SJCRH30 (cell line): ENCODE data around the gene CYP2W1. TPM values are rescaled to one million over a fixed set of nuclear protein-coding genes. Genes with fewer than 3 reads are reported as not detected.
A peak's percentile ranks its signal among the peaks of the same experiment; 100 is the strongest.

Experiments
- DNase-seq, 2 experiments: peaks; one replicate each; pipeline ENCODE4 v3.0.0-alpha.2; 2015 to 2020
- H3K27ac ChIP-seq: fragments of 250-450 bp; sonication (Bioruptor Pico); 2 replicates; pipeline ENCODE4 v1.5.1; 2020; ENCODE audit warnings: mild to moderate bottlenecking, moderate library complexity
- H3K27me3 ChIP-seq: fragments of 250-450 bp; sonication (Bioruptor Pico); 2 replicates; pipeline ENCODE4 v1.5.1; 2020; ENCODE audit warnings: mild to moderate bottlenecking, moderate library complexity
- H3K36me3 ChIP-seq: fragments of 250-450 bp; sonication (Bioruptor Pico); 2 replicates; pipeline ENCODE4 v1.5.1; 2020; ENCODE audit warnings: mild to moderate bottlenecking, moderate library complexity
- H3K4me1 ChIP-seq: fragments of 250-450 bp; sonication (Bioruptor Pico); 2 replicates; pipeline ENCODE4 v1.5.1; 2020; ENCODE audit warnings: mild to moderate bottlenecking, moderate library complexity
- H3K4me3 ChIP-seq: fragments of 250-450 bp; sonication (Bioruptor Pico); 2 replicates; pipeline ENCODE4 v1.5.1; 2020; ENCODE audit warnings: mild to moderate bottlenecking, moderate library complexity
- H3K9me3 ChIP-seq: fragments of 250-450 bp; sonication (Bioruptor Pico); replicated peaks from 2 replicates; pipeline ENCODE4 v1.5.1; 2020; ENCODE audit warnings: mild to moderate bottlenecking, moderate library complexity
- total RNA-seq: library from RNA; depleted of rRNA; stranded (reverse); fragments of >200 nt; shearing (Covaris generic); gene quantifications from 2 replicates; pipeline ENCODE4 v1.2.3, GENCODE V29; 2014

Gene CYP2W1
- total RNA-seq, 1 experiment from 2014 or later = not detected

DNA sequence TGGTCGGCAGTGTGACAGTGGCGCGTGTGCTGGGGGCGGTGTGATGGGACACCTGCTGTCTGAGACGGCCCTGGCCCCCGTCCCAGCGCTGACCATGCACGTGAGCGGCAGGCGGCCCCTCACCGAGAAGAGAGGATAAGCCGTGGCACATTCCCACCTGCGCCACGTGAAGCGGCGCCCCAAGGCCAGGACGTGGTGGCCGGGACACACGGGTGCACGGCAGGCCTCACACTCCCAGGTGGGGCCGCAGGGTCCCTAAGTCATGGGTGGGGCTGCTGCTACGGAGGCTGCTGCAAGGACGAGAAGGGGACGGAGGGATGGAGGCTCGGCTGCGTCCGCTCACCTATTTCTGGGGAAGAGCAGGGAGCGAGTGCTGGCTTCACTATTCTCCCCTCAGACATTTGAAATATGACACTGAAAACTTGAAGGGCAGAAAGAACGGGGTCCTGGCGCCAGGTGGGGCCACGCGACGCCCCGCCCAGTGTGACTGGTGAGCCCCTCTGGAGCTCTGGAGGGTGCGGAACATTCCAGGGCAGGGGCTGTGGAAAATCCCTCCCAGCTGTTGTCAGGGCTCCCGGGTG lies 7.5 kb downstream of the CYP2W1 start:
- Histone ChIP-seq H3K4me3 (no peak overlapping the region), H3K4me1 (no peaks in the 10 kb centered on the region; the same call in 1 of the 2 replicates), H3K9me3 (no peaks in the 10 kb centered on the region), H3K27me3 (no peaks in the 10 kb centered on the region), H3K27ac (no peak overlapping the region), H3K36me3 (no peaks in the 10 kb centered on the region)
- DNase-seq = no peak

DNA sequence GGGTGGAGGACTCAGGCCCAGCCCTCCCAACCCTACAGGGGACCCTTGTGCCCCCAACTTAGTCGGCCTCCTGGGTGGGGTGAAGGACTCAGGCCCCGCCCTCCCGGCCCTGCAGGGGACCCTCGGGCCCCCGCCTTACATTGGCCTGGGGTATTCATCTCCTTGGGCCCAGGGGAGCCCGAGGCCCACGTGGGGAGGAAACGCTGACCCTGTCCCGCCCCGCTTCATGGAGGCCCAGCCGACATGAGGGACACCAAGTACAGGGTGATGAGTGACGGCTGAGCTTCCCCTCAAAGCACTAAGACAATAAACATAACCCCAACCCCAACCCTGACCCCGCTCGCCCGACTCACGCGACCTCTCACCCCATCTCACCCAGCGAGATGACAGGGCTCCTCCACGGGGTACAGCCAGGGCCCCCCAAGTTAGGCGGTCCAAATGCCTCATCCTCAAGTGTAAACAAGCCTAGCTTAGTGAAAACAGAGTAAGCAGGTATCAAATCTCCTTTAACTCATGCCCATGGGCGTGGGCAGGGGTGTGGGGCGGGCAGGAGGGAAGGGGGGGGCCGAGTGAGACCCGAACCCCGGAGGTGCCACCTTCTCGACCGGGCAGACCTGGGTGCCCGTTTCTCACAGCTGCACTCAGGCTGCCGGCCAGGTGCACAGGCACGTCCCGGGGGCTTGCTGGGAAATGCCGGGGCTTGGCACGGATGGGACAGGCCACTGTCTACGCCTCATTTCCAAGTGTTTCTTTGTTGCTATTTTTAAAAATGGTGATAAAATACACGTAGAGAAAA lies 8.2 kb downstream of the CYP2W1 start:
- Histone ChIP-seq H3K27ac (no peak overlapping the region), H3K9me3 (no peaks in the 10 kb centered on the region), H3K4me1 (peaks cover 7% of the 10 kb centered on the region; the same call in 1 of the 2 replicates), H3K4me3 (no peak overlapping the region), H3K36me3 (no peaks in the 10 kb centered on the region), H3K27me3 (no peaks in the 10 kb centered on the region)
- no peak for DNase-seq

DNA sequence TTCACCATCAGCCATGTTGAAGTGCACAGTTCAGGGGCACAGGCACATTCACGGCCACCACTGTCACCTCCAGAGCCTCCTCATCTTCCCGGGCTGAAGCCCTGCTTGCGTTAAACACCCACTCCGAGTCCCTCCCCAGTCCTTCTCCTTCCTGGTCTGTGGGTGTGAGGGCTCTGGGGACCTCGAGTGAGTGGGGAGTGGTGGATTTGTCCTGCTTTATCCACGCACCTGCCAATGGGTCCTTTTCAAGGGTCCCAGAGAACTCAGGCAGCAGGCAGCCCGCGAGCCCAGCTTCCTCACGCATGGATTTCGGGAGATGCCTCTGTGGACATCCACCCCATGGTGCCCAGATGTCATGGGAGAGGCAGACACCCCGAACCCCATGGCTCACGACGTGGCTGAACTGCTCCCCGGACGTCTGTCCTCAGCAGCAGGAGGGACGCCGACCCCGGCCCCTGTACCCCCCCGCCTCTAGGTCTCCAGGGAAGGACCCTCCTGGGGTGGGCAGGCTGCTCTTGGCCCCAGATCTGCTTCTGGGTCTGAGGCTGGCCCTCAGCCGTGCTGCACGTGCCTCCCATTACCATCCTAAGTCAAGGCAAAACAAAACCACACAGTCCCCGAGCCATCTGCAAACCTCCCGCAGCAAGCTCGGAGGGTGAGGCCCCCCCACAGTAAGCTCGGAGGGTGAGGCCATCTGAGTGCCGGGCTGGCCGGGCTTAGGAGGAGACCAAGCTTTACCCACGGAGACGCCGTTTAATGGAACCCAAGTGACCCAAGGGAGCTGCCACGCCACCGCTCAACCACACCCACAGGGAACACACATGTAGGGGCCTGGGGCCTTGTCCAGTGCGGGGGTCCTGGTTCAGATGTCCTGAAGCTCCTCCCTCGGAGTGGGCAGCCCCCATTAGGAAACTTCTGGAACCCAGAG lies 9.0 kb downstream of the CYP2W1 start:
- Histone ChIP-seq H3K27me3 (no peaks in the 10 kb centered on the region), H3K9me3 (no peaks in the 10 kb centered on the region), H3K36me3 (no peaks in the 10 kb centered on the region), H3K27ac (no peak overlapping the region), H3K4me1 (peaks cover 14% of the 10 kb centered on the region; the same call in 1 of the 2 replicates), H3K4me3 (no peak overlapping the region)
- DNase-seq = no peak

DNA sequence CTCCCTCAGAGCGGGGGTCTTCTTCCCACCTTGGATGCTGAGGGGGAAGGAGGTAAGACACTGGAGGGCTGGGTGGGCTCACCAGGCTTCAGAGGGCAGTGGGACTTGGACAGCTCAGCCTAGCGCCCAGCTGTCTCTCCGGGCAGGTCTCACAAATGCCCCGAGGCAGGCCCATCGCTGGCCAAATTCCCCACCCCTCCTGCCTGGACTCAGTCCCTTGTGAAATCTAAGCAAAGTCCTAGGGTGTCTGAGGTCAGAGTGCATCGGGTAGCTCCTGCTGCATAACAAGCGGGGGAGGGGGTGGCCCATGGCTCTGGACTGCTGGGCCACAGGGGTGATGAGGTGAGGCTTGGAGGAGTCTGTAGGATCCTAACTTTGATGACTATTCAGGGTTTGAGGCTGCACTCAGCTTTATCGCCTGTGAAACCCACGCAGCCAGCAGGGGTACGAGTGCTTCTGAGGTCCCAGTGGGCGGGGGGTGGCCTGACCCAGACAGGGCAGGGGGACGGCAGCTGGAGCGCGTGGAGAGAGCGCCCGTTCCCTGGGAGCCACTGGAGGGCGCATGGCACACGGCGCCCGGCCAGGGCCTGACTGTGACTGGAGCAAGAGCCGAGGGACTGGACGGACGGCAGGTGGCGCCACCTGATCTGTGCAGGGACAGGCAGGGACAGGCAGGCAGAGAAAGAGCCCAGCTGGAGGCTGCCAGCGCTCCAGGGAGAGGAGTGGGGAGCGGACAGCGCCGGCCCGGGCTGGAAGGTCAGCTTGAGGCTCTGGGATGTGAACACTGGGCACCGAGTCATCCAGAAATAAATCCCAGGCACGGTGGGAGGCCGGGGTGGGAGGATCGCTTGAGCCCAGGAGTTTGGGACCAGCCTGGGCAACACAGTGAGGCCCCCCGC lies 10.0 kb downstream of the CYP2W1 start:
- H3K36me3 ChIP-seq = no peaks in the 10 kb centered on the region
- H3K27ac ChIP-seq = no peak overlapping the region
- no peaks in the 10 kb centered on the region for H3K27me3 ChIP-seq
- peak; percentile 93 for DNase-seq
- H3K4me3 ChIP-seq = no peak overlapping the region
- H3K9me3 ChIP-seq = no peaks in the 10 kb centered on the region
- peaks cover 14% of the 10 kb centered on the region; the same call in 1 of the 2 replicates for H3K4me1 ChIP-seq

DNA sequence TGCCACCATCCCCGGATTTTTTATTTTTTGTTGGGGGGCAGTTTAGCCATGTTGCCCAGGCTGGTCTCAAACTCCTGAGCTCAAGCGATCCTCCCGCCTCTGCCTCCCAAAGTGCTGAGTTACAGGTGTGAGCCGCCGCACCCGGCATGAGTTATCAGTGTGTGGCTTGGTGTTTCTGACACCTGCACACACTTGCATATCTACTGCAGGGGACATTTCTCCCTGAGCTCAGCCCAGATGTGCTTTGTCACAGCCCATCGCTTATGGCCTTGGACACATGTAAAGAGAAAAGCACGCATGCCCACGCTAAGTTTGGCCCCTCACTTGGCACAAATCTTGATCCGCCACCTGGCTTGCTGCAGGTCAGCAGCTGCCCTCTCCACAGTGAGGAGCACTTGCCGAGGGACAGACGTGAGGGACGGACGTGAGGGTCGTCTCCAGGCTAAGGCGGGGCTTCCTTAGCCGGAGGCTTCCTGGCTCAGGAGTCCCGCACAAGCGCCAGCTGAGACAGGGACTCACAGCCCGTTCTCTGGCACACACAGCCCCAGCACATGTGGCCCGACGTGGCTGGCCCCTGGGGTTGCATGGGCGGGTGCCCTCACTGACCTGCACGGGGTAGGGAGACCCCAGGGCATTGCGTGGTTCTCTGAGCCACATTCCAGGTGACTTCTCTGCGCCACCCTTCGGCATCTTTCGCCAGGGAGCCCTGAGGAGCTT lies 11.8 kb downstream of the CYP2W1 start:
- H3K36me3 ChIP-seq = no peaks in the 10 kb centered on the region
- peaks cover 14% of the 10 kb centered on the region; the same call in 1 of the 2 replicates for H3K4me1 ChIP-seq
- H3K27ac ChIP-seq = no peak overlapping the region
- H3K4me3 ChIP-seq = no peak overlapping the region
- no peak for DNase-seq
- H3K9me3 ChIP-seq = no peaks in the 10 kb centered on the region
- H3K27me3 ChIP-seq = no peaks in the 10 kb centered on the region

DNA sequence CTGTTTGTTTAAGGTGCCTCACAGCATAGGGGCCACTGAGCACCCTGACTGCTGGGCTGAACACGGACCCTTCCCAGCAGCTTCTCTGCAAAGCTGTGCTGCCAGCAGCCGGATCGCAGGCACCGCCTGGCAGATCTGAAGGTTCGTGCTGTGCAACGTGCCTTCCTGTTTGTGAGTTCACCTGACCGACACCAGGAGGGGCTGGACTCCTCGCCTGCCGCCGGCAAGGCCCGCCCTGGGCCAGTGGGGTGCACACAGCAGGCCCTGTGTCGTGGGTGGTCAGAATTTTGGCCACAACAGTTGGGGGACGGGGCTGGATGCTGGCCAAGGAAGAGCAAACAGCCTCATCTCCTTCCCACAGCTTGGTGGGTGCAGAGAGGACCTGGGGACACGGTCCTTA lies 12.6 kb downstream of the CYP2W1 start:
- Histone ChIP-seq H3K9me3 (no peaks in the 10 kb centered on the region), H3K36me3 (no peaks in the 10 kb centered on the region), H3K27me3 (no peaks in the 10 kb centered on the region), H3K27ac (no peak overlapping the region), H3K4me1 (peaks cover 14% of the 10 kb centered on the region; the same call in 1 of the 2 replicates), H3K4me3 (no peak overlapping the region)
- DNase-seq = no peak

DNA sequence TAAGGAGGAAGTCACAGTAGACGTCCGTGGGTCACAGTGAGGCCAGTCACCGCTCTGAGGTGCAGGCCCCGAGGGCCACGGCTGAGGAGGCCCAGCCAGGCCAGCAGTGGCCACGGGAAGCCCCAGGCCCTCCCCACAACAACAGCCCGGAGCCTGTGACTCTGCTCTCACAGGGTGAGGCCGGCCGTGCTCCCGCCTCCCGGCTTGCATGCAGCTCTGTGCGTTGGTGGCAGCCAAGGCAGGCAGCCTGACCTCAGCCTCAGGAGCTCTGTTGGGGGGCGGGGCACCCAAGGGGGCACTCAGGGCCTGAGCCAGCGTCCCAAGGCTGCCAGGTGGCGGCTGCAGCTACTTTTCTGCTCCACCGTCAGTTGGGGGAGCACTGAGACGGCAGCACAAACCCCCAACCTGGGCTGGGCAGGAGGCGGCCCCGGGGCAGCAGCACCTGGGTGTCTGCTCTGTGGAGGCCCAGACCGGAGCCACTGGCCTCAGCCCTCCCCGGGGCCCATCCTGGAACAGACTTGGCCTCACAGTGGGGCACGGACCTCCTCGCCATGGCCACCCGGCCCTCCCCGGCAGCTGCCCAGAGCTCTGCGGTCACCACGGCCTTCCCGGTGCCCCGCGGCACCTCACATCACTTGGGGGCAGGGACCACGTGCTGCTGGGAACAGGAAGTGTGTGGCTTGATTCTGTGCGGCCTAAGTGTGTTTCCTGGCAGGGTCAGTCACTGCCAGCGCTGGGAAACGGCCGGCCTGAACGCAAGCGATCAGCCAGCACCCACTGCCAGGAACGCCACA lies 13.3 kb downstream of the CYP2W1 start:
- H3K36me3 ChIP-seq = no peaks in the 10 kb centered on the region
- no peaks in the 10 kb centered on the region for H3K9me3 ChIP-seq
- DNase-seq = peak; percentile 59 to 68
- peaks cover 14% of the 10 kb centered on the region; the same call in 1 of the 2 replicates for H3K4me1 ChIP-seq
- H3K27me3 ChIP-seq = no peaks in the 10 kb centered on the region
- H3K27ac ChIP-seq = peak overlapping the region; percentile 45; the same call in 1 of the 2 replicates
- H3K4me3 ChIP-seq = peak overlapping the region; percentile 50

DNA sequence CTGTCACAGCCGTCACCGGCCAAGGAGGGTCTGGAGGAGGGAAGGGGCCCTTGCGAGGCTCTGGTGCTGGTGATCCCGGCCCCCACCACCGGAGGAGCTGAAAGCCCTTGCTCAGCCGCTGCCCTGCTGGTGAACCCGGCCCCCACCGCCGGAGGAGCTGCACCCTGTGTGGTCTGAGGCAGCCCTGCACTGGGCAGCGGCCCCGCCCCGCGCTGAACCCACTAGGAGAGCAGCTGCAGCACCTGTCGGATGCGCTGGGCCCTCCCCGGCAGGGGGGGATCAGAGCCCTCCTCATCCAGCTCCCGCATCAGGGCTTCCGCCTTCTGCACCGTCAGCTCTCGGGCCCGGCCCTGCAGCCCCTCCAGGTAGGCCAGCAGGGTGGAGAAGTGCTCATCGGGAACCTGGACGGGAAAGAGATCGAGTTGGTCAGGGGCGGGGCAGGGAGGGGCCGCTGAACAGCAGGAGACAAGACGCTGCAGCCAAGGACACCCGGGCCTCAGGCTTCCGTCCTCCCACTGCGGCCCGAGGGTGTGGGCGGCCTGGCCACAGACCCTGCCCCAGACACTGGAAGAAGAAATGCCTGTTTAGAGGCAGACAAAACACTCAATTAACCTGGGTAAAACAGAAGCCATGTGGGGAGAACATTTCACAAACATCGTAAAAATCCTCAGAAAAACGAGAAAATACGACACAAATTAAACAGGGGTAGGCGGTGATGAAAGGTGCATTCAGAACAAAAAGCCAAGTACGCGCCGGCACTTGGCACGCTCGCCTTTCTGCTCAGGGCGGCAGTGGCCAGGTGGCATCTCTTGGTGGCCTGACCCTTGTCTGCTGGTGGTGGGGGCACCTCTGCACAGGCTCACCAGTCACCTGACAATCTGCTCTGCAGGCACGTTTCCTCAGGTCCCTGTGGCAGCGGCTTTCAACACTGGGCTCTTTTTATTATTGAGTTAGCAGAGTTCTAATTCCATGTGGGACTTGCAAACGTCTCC lies 14.7 kb downstream of the CYP2W1 start:
- peak; percentile 87 to 89 for DNase-seq
- peak overlapping the region; percentile 50 for H3K4me3 ChIP-seq
- no peaks in the 10 kb centered on the region for H3K36me3 ChIP-seq
- no peaks in the 10 kb centered on the region for H3K27me3 ChIP-seq
- peaks cover 14% of the 10 kb centered on the region; the same call in 1 of the 2 replicates for H3K4me1 ChIP-seq
- H3K9me3 ChIP-seq = no peaks in the 10 kb centered on the region
- H3K27ac ChIP-seq = peak overlapping the region; percentile 45; the same call in 1 of the 2 replicates

DNA sequence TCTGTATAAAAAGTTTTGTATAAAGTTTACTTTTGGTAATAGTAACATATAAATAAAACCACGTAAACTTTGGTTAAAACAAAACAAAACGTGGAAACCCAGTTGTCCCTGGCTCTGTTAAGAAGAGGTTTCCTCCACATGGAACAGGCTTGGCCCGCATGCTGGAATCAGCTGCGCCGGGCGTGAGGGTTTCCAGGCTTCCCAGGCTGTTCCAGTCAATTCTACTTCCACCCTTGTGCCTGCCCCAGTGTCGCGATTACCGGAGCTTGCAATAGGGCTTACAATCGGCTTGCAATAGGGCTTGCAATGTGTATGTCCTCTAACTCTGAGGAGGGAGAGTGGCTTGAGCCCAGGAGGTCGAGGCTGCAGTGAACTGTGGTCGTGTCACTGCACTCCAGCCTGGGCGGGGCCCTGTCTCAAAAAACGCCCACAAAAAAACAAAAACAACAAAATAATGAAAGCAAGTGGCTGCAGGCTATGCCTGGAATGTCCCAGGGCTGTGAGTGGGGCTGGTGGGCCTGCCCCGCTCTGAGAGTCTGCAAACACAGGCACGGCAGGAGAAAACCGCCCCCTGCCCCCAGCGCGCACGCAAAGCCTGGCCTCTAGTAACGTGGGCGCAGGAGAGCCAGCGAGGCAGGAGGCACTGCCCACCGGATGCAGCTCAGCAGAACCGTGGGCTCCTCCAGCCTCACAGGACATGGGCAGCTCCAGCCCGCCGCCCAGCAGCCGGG lies 16.3 kb downstream of the CYP2W1 start:
- no peak overlapping the region for H3K27ac ChIP-seq
- peaks cover 14% of the 10 kb centered on the region; the same call in 1 of the 2 replicates for H3K4me1 ChIP-seq
- no peaks in the 10 kb centered on the region for H3K27me3 ChIP-seq
- no peak for DNase-seq
- H3K36me3 ChIP-seq = no peaks in the 10 kb centered on the region
- H3K4me3 ChIP-seq = no peak overlapping the region
- no peaks in the 10 kb centered on the region for H3K9me3 ChIP-seq

DNA sequence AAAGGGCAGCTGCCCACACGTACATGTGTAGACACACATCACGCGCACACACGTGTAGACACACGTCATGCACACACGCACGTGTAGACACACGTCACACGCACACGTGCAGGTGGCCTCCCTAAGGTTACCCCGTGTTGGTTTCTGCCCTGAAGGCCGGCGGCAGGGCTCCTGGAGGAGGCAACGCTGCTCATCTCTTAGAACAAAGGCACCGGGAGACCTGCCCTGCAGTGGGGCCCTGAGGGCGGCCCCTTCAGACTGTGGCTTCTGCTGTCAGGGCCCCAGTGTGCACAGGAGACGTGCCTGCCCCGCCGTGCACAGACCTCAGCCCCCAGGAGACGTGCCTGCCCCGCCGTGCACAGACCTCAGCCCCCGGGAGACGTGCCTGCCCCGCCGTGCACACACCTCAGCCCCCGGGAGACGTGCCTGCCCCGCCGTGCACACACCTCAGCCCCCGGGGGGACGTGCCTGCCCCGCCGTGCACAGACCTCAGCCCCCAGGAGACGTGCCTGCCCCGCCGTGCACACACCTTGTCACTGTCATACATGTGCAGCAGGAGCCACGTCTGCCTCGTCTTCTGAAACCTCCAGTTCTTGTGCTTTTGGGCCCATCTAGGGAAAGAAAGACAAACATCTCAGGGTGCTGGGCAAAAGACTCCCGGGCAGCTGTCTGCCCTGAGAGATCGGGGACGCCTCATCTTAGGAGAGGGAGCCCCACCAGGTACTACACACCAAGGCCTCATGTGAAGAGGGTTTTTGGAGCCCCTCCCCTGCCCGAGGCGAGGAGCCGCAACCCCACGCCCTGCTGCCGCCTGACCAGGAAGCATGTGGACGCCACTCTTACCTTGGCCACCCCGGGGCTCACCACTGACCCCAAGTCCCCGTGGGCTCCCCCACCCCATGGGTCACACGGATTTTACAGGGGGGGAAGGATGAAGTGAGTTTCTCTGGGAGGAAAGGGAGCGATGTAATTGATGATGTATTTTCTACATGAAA lies 17.3 kb downstream of the CYP2W1 start:
- Histone ChIP-seq H3K27me3 (no peaks in the 10 kb centered on the region), H3K36me3 (no peaks in the 10 kb centered on the region), H3K27ac (no peak overlapping the region), H3K4me1 (peaks cover 14% of the 10 kb centered on the region; the same call in 1 of the 2 replicates), H3K9me3 (no peaks in the 10 kb centered on the region), H3K4me3 (no peak overlapping the region)
- DNase-seq = no peak
